BJ (cell line): ENCODE measurements around the gene LPCAT3. TPM values are rescaled to one million over a fixed set of nuclear protein-coding genes. Genes with fewer than 3 reads are reported as not detected.

Experiments
- CTCF ChIA-PET: fragments of 350-600 bp; formaldehyde crosslinking; extraction: SDS; loops from one replicate; lab custom pipeline; 2021; ENCODE audit warnings: antibody characterized with exemption, inconsistent platforms; lab: Yijun Ruan, JAX
- POLR2A ChIA-PET: fragments of 300-600 bp; sonication (Branson Sonifier 250); formaldehyde crosslinking; extraction: SDS; loops from one replicate; lab custom pipeline; 2021; ENCODE audit warnings: antibody characterized with exemption; lab: Charles Lee
- DNase-seq: peaks from one replicate; pipeline ENCODE4 v3.0.0-alpha.2; 2011; ENCODE audit warnings: low read depth
- H3K27me3 ChIP-seq: 2 replicates; pipeline ENCODE4 v1.6.0; 2011; ENCODE audit warnings: low read length; ENCODE audit not compliant: control insufficient read depth, insufficient read depth
- H3K36me3 ChIP-seq: 2 replicates; pipeline ENCODE4 v1.5.1; 2011; ENCODE audit warnings: low read length; ENCODE audit not compliant: control insufficient read depth, insufficient read depth
- H3K4me3 ChIP-seq: 2 replicates; pipeline ENCODE4 v1.5.1; 2011; ENCODE audit warnings: low read depth, mild to moderate bottlenecking, control low read depth, low read length
- polyA plus RNA-seq: library from polyadenylated mRNA; depleted of rRNA; stranded (reverse); fragments of >200 nt; gene quantifications from 2 replicates; pipeline ENCODE4 v1.2.3, GENCODE V29; 2011
- TF ChIP-seq, protein P1 (sequence below): IDR thresholded peaks from 2 replicates; pipeline ENCODE4 v1.5.1; 2011; ENCODE audit warnings: low read depth, mild to moderate bottlenecking, control low read depth, inconsistent platforms, low read length, moderate library complexity; ENCODE audit not compliant: insufficient read depth

The LPCAT3 gene
- polyA plus RNA-seq, 1 experiment: 31.2 TPM

DNA sequence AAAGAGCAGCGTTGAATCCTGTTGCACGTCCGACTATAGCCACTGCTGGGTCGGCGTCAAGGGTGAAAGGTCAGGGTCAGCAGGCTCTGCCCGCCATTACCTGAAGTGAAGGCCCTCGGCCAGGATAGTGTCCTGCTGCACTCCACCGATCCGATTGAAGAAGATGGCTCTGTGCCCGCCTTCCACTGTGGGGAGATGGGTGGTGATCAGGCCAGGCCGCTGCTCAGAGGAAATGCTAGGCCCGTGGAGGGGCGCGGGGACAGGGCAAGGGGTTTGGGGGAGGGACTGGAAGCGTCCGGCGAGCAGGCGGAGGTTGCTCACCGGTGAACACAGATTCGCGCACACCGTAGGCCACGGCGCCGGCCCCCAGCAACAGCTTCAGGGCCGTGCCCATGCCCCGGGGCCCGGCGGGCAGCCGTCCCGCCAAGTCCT, 48.2 kb downstream of the LPCAT3 start:
- H3K36me3 ChIP-seq: peaks cover 29% of the 10 kb centered on the region
- ChIA-PET CTCF (interaction anchor here (2.0 to 3.5 kb wide), 2 partner anchors 32 to 46 kb away, joined by 5 to 24 read pairs; no protein-coding TSS in a partner anchor), POLR2A (no interaction called here)
- peak overlapping the region; percentile 96 for H3K4me3 ChIP-seq
- no peaks in the 10 kb centered on the region for H3K27me3 ChIP-seq
- no peak for DNase-seq
- TF ChIP-seq, protein P1, sequence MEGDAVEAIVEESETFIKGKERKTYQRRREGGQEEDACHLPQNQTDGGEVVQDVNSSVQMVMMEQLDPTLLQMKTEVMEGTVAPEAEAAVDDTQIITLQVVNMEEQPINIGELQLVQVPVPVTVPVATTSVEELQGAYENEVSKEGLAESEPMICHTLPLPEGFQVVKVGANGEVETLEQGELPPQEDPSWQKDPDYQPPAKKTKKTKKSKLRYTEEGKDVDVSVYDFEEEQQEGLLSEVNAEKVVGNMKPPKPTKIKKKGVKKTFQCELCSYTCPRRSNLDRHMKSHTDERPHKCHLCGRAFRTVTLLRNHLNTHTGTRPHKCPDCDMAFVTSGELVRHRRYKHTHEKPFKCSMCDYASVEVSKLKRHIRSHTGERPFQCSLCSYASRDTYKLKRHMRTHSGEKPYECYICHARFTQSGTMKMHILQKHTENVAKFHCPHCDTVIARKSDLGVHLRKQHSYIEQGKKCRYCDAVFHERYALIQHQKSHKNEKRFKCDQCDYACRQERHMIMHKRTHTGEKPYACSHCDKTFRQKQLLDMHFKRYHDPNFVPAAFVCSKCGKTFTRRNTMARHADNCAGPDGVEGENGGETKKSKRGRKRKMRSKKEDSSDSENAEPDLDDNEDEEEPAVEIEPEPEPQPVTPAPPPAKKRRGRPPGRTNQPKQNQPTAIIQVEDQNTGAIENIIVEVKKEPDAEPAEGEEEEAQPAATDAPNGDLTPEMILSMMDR: no peak

DNA sequence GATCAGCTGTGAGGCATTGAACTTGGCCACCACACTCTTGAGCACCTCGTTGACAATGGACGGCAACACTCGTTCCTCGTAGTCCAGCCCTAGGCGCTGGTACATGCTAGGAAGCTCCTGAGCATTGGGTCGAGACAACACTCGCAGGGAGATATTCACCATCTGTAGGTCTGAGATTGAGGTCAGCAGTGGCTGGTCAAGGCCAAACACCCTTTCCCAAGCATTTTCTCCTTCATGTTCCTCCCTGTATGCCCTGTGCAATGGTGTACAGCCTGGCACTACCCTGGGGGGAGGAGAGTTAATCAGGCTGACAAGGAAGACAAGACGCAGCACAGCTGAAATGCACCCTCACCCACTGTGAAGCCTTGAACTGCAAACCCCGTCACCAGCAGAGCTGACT, 49.9 kb downstream of the LPCAT3 start:
- POLR2A ChIA-PET: no interaction called here
- TF ChIP-seq, protein P1: no peak
- no peak overlapping the region for H3K4me3 ChIP-seq
- no peak for DNase-seq
- no peaks in the 10 kb centered on the region for H3K27me3 ChIP-seq
- CTCF ChIA-PET: interaction anchor here (0.7 to 3.5 kb wide), 7 partner anchors 9 to 99 kb away, joined by 3 to 24 read pairs (median 5); partner anchors contain the start of gene LPCAT3
- H3K36me3 ChIP-seq: peaks cover 26% of the 10 kb centered on the region

DNA sequence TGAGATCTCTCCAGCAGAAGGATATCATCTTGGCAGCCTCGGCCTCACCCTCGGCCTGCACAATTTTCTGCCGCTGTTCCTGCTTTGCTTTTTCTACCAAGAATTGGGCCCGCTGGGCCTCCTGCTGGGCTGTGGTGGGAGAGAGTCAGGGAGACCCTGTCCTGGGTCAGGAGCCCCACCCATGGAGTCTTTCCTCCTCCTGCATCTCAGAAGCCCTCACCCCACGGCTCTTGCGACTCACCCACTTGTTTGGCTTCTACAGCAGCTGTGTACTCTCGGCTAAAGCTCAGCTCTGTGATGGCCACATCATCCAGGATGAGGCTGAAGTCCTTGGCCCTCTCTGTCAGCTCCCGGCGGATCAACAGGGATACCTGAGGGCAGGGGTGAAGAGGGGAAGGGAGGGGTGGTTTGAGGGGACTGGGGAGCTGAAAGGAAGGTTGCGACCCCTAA, 50.6 kb downstream of the LPCAT3 start:
- no peak for DNase-seq
- H3K36me3 ChIP-seq: peaks cover 26% of the 10 kb centered on the region
- H3K27me3 ChIP-seq: no peaks in the 10 kb centered on the region
- TF ChIP-seq, protein P1: no peak
- no peak overlapping the region for H3K4me3 ChIP-seq
- CTCF ChIA-PET: interaction anchor here (0.7 to 3.5 kb wide), 5 partner anchors 18 to 98 kb away, joined by 3 to 24 read pairs (median 6); partner anchors contain the start of gene LPCAT3
- POLR2A ChIA-PET: no interaction called here

DNA sequence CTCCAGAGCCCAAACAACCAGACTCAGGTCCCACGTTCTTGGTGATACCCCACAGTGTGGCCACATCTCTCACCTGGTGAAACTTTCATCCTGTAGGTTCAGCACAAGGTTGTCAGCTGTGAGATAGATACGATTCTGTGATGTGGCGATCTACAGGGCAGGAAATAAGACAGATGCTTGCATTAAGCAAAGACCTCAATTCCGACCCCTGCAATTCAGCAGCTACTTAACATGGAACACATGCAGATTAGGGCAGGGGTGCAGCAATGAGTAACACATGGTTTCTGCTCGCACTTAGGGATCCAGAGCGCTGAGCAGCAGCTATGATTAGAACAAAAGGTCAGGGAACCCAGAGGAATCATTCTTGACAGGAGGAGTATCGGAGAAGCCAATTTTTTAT, 51.9 kb downstream of the LPCAT3 start:
- ChIA-PET CTCF (interaction anchor here (0.7 to 3.6 kb wide), 8 partner anchors 8 to 146 kb away, joined by 3 to 62 read pairs (median 4); partner anchors contain the start of genes C12orf57 and RNU7-1), POLR2A (no interaction called here)
- Histone ChIP-seq H3K4me3 (no peak overlapping the region), H3K36me3 (peaks cover 26% of the 10 kb centered on the region), H3K27me3 (no peaks in the 10 kb centered on the region)
- TF ChIP-seq, protein P1: no peak
- no peak for DNase-seq

DNA sequence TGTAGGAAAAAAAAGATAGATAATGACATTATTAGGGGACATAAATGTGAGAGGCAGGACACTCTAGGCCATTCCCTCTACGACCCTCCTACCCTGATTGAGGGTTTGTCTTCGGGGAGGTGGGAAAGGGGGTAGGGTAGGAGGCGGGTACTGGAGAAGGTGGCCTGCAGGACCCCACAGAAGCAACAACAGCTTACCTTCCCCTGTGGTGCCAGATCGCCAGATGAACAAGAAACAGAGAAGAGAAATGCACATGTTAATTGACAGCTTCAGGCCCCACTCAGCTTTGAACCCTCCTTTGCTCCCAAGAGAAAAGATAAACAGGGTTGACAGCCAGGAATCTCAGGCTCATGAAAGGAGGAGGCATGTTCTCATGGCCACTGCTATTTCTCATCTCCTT, 52.6 kb downstream of the LPCAT3 start:
- DNase-seq: no peak
- POLR2A ChIA-PET: no interaction called here
- H3K36me3 ChIP-seq: peaks cover 26% of the 10 kb centered on the region
- TF ChIP-seq, protein P1: no peak
- H3K27me3 ChIP-seq: no peaks in the 10 kb centered on the region
- CTCF ChIA-PET: interaction anchor here (0.7 to 3.6 kb wide), 10 partner anchors 9 to 146 kb away, joined by 3 to 62 read pairs (median 4); partner anchors contain the start of genes C12orf57 and RNU7-1
- H3K4me3 ChIP-seq: no peak overlapping the region
